Gastroesophageal sphincter (tissue), 3 donors: ENCODE data around the gene TAB2.

Source experiments
- CTCF ChIP-seq, 4 experiments: fragments of 200-600 bp in 2 of 4; fragments of 450-650 bp in 2 of 4; sonication (generic) in 1 of 4; IDR thresholded peaks; one replicate each; pipeline ENCODE4 v1.5.1; 2017 to 2019; ENCODE audit warnings: antibody characterized with exemption in 4 of 4, mild to moderate bottlenecking in 2 of 4, moderate library complexity in 2 of 4
- POLR2A ChIP-seq, 2 donors: fragments of 450-650 bp; IDR thresholded peaks; one replicate each; pipeline ENCODE4 v1.6.1; 2017; ENCODE audit warnings: antibody characterized with exemption in 2 of 2, mild to moderate bottlenecking in 2 of 2, moderate library complexity in 1 of 2

GRCh38 chr6:149409617-149410016, 92.1 kb downstream of the TAB2 start:
- no peak for TF ChIP-seq CTCF (IDR thresholded peaks at IDR 0.05)
- TF ChIP-seq POLR2A (IDR thresholded peaks at IDR 0.05), result no peak
